GM12873 (cell line): ENCODE measurements around the gene INO80.

Source experiments
- CTCF ChIP-seq: IDR thresholded peaks from 2 replicates; pipeline ENCODE4 v1.5.1; 2012; ENCODE audit warnings: low read depth, mild to moderate bottlenecking, moderate library complexity, low read length, control low read depth; ENCODE audit not compliant: insufficient read depth; ENCODE audit errors: missing control alignments

INO80 gene

DNA sequence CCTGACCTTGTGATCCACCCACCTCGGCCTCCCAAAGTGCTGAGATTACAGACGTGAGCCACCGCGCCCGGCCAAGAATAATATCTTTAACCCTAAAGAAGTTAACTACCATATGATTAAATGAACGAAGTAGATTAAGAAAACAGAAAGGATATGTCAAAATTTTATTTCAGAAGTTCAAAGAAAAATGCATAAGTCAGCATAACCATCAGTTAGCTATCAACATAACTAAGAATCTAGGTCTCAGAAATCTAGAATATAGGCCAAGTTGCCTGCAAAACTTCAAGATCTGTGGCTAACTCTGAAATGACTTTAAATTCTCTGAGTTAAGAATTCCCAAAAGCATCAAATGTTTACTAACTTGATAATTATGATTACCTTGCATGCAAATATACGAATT, 38.0 kb downstream of the INO80 start:
- no peak for TF ChIP-seq CTCF

DNA sequence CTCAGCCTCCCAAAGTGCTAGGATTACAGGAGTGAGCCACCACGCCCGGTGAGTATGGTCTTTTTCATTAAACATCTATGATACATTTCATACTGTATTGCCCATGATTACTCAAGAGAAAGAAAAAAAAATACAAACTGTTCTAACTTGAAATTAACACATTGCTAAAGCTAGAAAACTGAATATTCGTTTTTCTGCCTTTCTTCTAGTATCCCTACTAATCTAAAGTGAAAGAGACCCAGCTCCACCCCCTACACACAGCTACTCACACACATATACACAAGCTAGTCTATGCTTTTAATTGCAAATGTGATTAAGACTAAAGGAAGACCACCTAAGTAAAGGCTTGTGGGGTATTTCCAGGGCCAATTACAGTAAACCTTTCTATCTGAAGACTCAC, 43.1 kb downstream of the INO80 start:
- no peak for TF ChIP-seq CTCF

GRCh38 chr15:41072013-41072412, 44.1 kb downstream of the INO80 start:
- TF ChIP-seq CTCF, result no peak

GRCh38 chr15:41066516-41066915, 49.6 kb downstream of the INO80 start:
- TF ChIP-seq CTCF, result no peak

DNA sequence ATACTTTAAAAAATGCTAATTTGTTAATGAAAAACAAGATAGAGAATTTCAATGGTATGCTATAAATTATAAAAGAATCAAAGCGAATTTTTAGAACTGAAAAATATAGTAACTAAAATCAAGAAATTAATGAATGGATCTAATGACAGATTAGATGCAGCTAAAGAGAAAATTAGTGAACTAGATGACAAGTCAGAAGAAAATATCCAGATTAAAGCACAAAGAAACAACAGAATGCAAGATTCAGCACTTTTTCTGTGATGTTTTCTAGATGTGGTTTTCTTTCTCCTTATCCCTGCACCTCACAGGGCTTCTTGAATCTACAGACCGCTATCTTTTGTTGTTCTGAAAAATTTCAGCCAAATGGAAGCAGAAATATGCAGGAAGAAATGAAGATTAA, 54.4 kb downstream of the INO80 start:
- no peak for TF ChIP-seq CTCF

DNA sequence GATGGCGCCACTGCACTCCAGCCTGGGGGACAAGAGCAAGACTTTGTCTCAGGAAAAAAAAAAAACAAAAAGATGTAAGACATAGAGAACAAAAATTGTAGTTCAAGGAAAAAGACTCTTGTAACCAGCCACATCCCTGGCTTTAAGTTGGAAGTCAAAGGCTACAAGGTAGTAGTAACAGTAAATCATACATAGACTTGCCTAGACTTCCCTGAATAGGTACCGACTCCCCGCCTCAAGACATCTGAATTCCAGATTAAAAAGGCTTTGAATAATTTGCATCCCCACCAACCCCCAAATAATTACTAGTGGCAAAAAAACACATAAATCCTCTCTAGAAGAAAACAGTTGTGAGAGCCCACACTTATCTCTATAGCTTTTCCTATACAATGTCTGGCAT, 55.6 kb downstream of the INO80 start:
- no peak for TF ChIP-seq CTCF

DNA sequence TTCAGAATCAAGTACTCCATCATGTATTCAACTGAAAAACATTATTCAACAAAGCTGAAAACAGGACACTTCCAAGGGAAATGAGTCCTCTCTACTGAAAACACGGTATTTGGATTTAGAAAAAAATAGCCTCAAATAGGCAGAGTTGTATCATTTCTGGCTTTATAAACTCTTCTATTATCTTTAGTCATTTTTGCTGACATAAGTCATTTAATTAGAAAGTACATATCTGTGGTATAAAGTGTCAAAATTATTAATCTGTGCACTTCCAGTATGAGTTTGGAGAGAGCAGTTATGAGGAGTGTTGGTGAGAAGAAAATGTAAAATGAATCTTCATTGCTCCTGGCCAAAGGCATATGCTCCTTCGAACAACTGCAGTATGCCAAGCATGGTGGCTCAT, 59.3 kb downstream of the INO80 start:
- no peak for TF ChIP-seq CTCF

GRCh38 chr15:41055706-41056105, 60.4 kb downstream of the INO80 start:
- no peak for TF ChIP-seq CTCF
